K562 (cell line): Measurements from ENCODE around the gene RNU6-1. TPM values are rescaled to one million over a fixed set of nuclear protein-coding genes. Genes with fewer than 3 reads are reported as not detected.

Experiments used
- CXXC5 ChIP-seq: fragments of 250-450 bp; sonication (Bioruptor Pico); IDR thresholded peaks from 2 replicates; pipeline ENCODE4 v1.8.0; 2022; ENCODE audit warnings: inconsistent platforms, mild to moderate bottlenecking, moderate library complexity
- EP400 ChIP-seq: fragments of 450-650 bp; IDR thresholded peaks from 2 replicates; pipeline ENCODE4 v1.6.1; 2017; ENCODE audit warnings: antibody characterized with exemption, mild to moderate bottlenecking, moderate library complexity
- FIP1L1 ChIP-seq: fragments of 200-400 bp; formaldehyde crosslinking; IDR thresholded peaks from 2 replicates; pipeline ENCODE4 v1.6.1; 2018; ENCODE audit warnings: mild to moderate bottlenecking, low read depth, low read length; ENCODE audit not compliant: poor library complexity, severe bottlenecking
- GTF2E2 ChIP-seq: fragments of 200-800 bp; sonication (Bioruptor generic); IDR thresholded peaks from 2 replicates; pipeline ENCODE4 v1.6.1; 2016; ENCODE audit warnings: missing genetic modification characterization, missing compliant biosample characterization
- ILK ChIP-seq: fragments of 450-650 bp; IDR thresholded peaks from 2 replicates; pipeline ENCODE4 v1.6.1; 2016; ENCODE audit warnings: missing genetic modification characterization, low read depth, mild to moderate bottlenecking, missing compliant biosample characterization, moderate library complexity, borderline replicate concordance
- L3MBTL2 ChIP-seq: fragments of 450-650 bp; IDR thresholded peaks from 2 replicates; pipeline ENCODE4 v1.6.1; 2016; ENCODE audit warnings: mild to moderate bottlenecking, moderate library complexity
- PBX2 ChIP-seq, 2 experiments: IDR thresholded peaks in 1 of 2; conservative IDR thresholded peaks in 1 of 2; 2 replicates each; pipeline ENCODE4 v1.6.1; 2016; ENCODE audit warnings: low read depth in 2 of 2, mild to moderate bottlenecking in 1 of 2, missing compliant biosample characterization in 1 of 2, missing genetic modification characterization in 1 of 2, moderate library complexity in 1 of 2
- RBM25 ChIP-seq: fragments of 200-400 bp; formaldehyde crosslinking; IDR thresholded peaks from 2 replicates; pipeline ENCODE4 v1.6.1; 2018; ENCODE audit warnings: low read length, low read depth, moderate library complexity; ENCODE audit not compliant: severe bottlenecking
- RERE ChIP-seq: sonication (generic); formaldehyde crosslinking; IDR thresholded peaks from 2 replicates; pipeline ENCODE4 v1.8.0; 2023; ENCODE audit warnings: missing genetic modification reagents, mild to moderate bottlenecking, borderline replicate concordance
- SMARCB1 ChIP-seq: IDR thresholded peaks from 2 replicates; pipeline ENCODE4 v1.6.1; 2011; ENCODE audit warnings: improper control_type of control experiment, low read depth; ENCODE audit not compliant: insufficient read length
- TFAP4 ChIP-seq: sonication (generic); formaldehyde crosslinking; IDR thresholded peaks from 2 replicates; pipeline ENCODE4 v1.8.0; 2022; ENCODE audit warnings: missing genetic modification reagents, mild to moderate bottlenecking, moderate library complexity, borderline replicate concordance
- TOE1 ChIP-seq, 2 experiments: fragments of 450-650 bp in 1 of 2; sonication (generic) in 1 of 2; formaldehyde crosslinking in 1 of 2; IDR thresholded peaks; 2 replicates each; pipeline versions ENCODE4 v1.7.1 to v1.8.0; 2016 to 2022; ENCODE audit warnings: borderline replicate concordance in 2 of 2, mild to moderate bottlenecking in 2 of 2, antibody characterized with exemption in 1 of 2, inconsistent platforms in 1 of 2, low read depth in 1 of 2, missing genetic modification reagents in 1 of 2, moderate library complexity in 1 of 2
- U2AF1 ChIP-seq: fragments of 200-400 bp; formaldehyde crosslinking; optimal IDR thresholded peaks from 2 replicates; pipeline ENCODE3; 2017; ENCODE audit warnings: mild to moderate bottlenecking, low read depth, low read length, moderate library complexity
- ZC3H4 ChIP-seq: sonication (generic); formaldehyde crosslinking; IDR thresholded peaks from 2 replicates; pipeline ENCODE4 v1.9.0; 2021; ENCODE audit warnings: missing genetic modification reagents, borderline replicate concordance
- ZFP36 ChIP-seq: fragments of 150-350 bp; IDR thresholded peaks from 2 replicates; pipeline ENCODE4 v1.6.1; 2018; ENCODE audit warnings: low read length, low read depth; ENCODE audit not compliant: partially characterized antibody
- ZFX ChIP-seq: sonication (generic); formaldehyde crosslinking; IDR thresholded peaks from 2 replicates; pipeline ENCODE4 v1.8.0; 2022; ENCODE audit warnings: mild to moderate bottlenecking, missing genetic modification reagents, moderate library complexity
- ZNF384 ChIP-seq: IDR thresholded peaks from 2 replicates; pipeline ENCODE4 v1.6.1; 2012; ENCODE audit warnings: low read depth, low read length, improper control_type of control experiment
- polyA plus RNA-seq, 8 experiments: library from polyadenylated mRNA; depleted of rRNA in 4 of 8; stranded (reverse) in 5 of 8; unstranded in 3 of 8; fragments of >200 nt; fragmentation: Nextera tagmentation in 2 of 8; fragmentation: Illumina TruSeq in 1 of 8; extraction: Ambion mirVana in 2 of 8; extraction: Trizol in 1 of 8; gene quantifications; 2 replicates each; pipeline versions ENCODE4 v1.2.1 to v1.2.3, GENCODE V29; 2011 to 2014; ENCODE audit warnings: inconsistent platforms in 1 of 8, missing spikeins in 1 of 8
- total RNA-seq, 7 experiments: library from RNA; depleted of rRNA in 6 of 7; stranded (reverse); fragments of >200 nt in 6 of 7; fragmentation: Illumina TruSeq in 2 of 7; extraction: Trizol in 2 of 7; gene quantifications; 2 replicates each; pipeline versions ENCODE4 v1.2.1 to v1.2.3, GENCODE V29; 2011 to 2021; ENCODE audit warnings: low replicate concordance in 1 of 7

The RNU6-1 gene
- total and polyA plus RNA-seq, 9 of the 15 experiments (the other 6 are each of a cell fraction or from before 2014, with no cell fraction given) = not detected

- TF ChIP-seq RERE (CRISPR knock-in tag) (0 out of 2 replicates have a peak, but pooled peaks have one; percentile 42), EP400 (peak; percentile 54), L3MBTL2 (peak; percentile 27; the same call in 1 of the 2 replicates), PBX2 (CRISPR knock-in tag; IDR thresholded peaks at IDR 0.05; ENCODE audit: low read depth) (no peak), PBX2 (tag; conservative IDR thresholded peaks at IDR 0.05; ENCODE audit: low read depth) (no peak), RBM25 (no peak), FIP1L1 (no peak), ZFX (CRISPR knock-in tag) (peak; percentile 76), CXXC5 (CRISPR knock-in tag) (peak; percentile 90), ILK (tag) (no peak), U2AF1 (no peak), ZFP36 (no peak), TOE1 (IDR thresholded peaks at IDR 0.05; ENCODE audit: borderline replicate concordance) (no peak; the same call in 1 of the 2 replicates), TOE1 (CRISPR knock-in tag; IDR thresholded peaks at IDR 0.05; ENCODE audit: borderline replicate concordance, low read depth) (no peak), ZC3H4 (CRISPR knock-in tag) (no peak), GTF2E2 (tag) (peak; percentile 74; the same call in 1 of the 2 replicates), SMARCB1 (no peak), TFAP4 (CRISPR knock-in tag) (peak; percentile 84; the same call in 1 of the 2 replicates), ZNF384 (no peak)
These were observed 44.8 kb upstream of the RNU6-1 start (continued) for GRCh38 chr15:67884514-67885174.
